PC-3 (cell line): ENCODE measurements around the gene HSD3B2.

Experiments used
- EZH2 ChIP-seq: fragments of 300-600 bp; sonication (generic); IDR thresholded peaks from one replicate; pipeline ENCODE4 v1.6.1; 2017; ENCODE audit warnings: antibody characterized with exemption, mild to moderate bottlenecking, low read length; ENCODE audit not compliant: unreplicated experiment
- TF ChIP-seq, protein P1 (sequence below): fragments of 300-600 bp; sonication (generic); conservative IDR thresholded peaks from 2 replicates; pipeline ENCODE4 v1.5.1; 2017; ENCODE audit warnings: antibody characterized with exemption, low read depth, mild to moderate bottlenecking, low read length

DNA sequence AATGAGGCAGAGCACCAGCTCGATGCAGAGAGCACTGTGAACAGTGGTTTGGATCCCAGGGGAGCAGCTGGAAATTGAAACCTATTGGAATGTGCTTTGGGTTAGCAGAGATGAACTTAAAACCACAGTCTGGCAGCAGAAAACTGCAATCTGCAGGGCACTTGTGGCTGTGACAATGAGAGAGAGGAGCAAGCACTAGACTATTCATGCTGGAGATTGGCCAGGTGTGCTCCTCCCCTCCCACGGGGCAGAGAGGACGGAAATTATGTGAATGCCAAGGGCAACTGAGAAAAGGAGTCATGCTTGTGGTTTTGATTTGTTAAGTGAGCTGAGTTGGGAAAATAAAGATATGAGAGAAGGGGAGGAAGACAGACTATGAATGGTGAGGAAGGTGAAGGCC, 38.1 kb downstream of the HSD3B2 start:
- no peak for TF ChIP-seq EZH2
- TF ChIP-seq, protein P1, sequence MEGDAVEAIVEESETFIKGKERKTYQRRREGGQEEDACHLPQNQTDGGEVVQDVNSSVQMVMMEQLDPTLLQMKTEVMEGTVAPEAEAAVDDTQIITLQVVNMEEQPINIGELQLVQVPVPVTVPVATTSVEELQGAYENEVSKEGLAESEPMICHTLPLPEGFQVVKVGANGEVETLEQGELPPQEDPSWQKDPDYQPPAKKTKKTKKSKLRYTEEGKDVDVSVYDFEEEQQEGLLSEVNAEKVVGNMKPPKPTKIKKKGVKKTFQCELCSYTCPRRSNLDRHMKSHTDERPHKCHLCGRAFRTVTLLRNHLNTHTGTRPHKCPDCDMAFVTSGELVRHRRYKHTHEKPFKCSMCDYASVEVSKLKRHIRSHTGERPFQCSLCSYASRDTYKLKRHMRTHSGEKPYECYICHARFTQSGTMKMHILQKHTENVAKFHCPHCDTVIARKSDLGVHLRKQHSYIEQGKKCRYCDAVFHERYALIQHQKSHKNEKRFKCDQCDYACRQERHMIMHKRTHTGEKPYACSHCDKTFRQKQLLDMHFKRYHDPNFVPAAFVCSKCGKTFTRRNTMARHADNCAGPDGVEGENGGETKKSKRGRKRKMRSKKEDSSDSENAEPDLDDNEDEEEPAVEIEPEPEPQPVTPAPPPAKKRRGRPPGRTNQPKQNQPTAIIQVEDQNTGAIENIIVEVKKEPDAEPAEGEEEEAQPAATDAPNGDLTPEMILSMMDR = no peak
